Posterior vena cava (tissue), 2 donors: ENCODE results near the gene GSTCD. TPM values are rescaled to one million over a fixed set of nuclear protein-coding genes. Genes with fewer than 3 reads are reported as not detected.
"Not testable (repeated sequence)": the region's sequence is repeated elsewhere in the genome, so short reads cannot be mapped to it uniquely, and the experiment has no call there.

Experiments
- DNase-seq: peaks from one replicate; pipeline ENCODE4 v3.0.0-alpha.2; 2020; ENCODE audit warnings: low spot score
- intact Hi-C, 2 donors: fragments of 100-400 bp; cut with DNase I; formaldehyde crosslinking; loops; one replicate each; pipeline versions ENCODE4 v1.14.1 to v1.14.2; 2022 to 2023
- total RNA-seq, 2 donors: library from RNA; stranded (reverse); fragmentation: NEBNext Ultra II Directional; extraction: Animal tissue kit (Norgen Biotek cat#: 25700); gene quantifications; one replicate each; pipeline ENCODE4 v1.2.1, GENCODE V29; 2021
- donor health status: DM: yes; HTN: yes; CAD: no.
- donor health status: DM: yes; HTN: yes; CAD: no.

The GSTCD gene
- total RNA-seq, 2 donors from 2014 or later: 7.8 to 14.0 TPM

DNA sequence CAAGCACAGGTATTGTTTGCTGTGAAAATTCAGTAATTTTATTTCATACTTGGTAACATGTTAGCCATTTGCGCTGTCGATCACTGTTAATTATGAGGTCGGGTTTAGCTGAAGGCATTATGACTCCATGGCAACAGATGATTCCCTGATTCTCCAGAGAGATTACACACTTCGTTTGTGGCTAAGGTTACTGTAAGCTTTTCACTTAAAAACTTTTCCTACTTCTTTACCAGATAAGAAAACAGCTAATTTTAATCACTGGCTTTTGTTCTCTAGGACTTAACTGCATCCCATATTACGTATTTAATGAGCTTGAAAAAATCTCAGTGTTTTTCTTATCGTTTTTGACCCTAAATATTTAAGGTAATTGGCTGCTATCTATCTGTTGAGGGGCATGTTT lies 2.1 kb downstream of the GSTCD start:
- DNase-seq: no peak
- intact Hi-C loops: no loop called here

DNA sequence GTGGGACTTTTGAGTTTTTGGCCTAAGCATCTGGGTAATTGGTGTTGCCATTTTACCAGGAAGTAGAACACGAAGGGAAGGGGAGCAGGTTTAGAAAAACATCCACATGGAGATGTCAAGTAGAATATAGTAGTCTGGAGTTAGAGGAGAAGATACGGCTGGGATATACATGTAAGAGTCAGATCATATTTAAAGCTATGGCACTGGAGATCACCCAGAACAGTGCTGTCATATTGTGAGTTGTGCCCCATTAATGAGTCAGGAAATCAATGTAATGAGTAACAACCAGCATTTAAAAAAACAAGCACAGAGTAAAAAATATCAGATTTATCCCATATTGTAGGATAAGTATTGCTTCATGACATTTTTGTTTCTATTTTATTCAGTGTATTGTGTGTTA lies 4.2 kb downstream of the GSTCD start:
- intact Hi-C loops: no loop called here
- DNase-seq: no peak

DNA sequence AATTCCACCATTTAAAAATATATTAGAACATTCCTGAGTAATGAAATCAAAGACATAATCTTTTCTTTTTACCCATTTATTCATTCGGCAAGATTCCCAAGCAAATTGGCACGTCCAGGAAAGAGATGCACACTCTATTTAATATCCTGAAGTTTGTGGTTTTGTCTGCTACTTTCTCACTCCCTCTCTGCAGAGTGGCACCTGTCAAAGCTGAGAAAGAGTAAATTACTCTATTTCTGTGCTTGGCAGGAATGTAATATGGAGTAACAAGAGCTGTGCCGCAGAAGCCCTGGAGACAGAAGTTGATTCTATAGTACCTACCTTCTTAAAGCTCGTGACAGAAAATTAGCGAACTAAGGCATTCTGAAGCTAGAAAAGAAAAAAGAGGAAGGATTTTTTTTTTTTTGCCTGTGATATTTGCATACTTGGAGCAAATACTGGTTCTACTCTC lies 5.5 kb downstream of the GSTCD start:
- intact Hi-C loops: no loop called here
- DNase-seq: no peak

DNA sequence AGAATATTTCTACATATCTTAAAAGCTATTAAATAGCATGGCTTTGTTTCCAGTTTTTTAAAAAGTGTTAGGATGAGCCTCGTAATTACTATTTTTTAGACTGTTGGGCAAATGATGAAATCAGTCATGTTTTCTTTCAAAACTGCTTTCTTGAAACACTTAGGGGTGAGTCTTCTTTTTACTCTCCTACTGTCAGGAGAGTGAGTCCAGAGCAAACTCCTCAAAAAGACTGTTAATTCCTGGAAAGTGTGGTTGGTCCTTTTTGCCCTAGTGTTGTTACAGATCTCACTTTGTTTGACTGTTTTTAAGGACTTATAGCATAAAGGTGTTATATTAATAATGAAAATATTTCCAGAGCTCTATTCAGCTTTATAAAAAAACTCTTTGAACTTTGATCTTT lies 6.3 kb downstream of the GSTCD start:
- no peak for DNase-seq
- intact Hi-C loops: no loop called here

DNA sequence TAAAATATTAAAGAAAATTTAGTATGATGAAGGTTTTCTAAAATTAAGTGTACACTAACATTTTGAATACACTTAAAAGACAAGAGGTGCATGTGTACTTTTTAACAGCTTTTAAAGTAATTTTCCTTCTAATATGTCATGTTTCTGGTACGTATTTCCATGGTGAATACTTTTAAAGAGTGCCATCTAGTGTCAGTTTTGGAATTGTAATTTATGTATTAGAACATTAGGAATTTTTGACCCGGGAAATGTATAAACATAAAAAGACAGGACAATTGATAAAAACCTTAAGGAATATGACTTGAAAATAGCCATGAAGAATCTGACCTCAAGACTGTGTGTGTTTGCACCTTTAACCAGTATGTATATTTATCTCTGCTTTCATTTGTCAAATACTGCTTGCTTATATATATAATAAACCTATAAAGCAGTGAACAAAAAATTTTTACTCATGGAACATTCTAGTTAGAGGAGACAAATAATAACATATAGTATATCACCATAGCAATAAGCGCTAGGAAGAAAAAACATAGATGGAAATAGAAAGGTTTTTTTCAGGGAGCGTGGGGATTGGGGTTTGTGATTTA lies 7.2 kb downstream of the GSTCD start:
- intact Hi-C loops: no loop called here
- no peak for DNase-seq

DNA sequence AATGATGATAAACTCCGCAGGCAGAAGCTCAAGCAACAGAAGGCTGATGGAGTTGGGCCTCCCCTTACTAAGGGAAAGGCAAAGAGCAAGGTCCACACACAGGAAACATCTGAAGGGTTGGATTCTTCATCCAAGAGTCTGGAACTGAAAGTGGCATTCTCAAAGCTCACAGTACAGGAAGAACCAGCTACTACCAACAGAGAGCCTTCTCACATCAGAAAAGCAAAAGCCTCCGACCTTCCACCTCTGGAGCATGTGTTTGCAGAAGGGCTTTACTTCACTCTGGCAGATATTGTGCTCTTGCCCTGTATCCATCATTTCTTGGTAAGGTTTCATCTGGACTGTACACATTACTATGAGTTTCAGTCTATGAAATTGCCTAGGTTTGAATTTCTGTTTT lies 10.6 kb downstream of the GSTCD start:
- intact Hi-C loops: no loop called here
- no peak for DNase-seq

DNA sequence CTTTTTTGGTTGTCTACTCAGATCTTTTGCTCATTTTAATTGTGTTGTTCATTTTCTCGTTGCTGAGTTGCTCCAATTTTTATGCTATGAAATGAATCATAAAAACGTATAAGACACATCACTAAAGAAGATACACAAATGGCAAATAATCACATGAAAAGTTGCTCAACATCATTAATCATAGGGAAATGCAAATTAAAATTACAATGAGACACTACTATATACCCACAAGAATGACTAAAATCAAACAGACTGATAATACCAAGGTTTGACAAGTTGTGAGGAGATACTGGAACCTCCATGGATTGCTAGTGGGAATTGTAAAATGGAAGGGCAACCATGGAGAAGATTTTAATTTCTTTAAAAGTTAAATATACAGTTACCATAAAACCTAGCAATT lies 17.0 kb downstream of the GSTCD start:
- intact Hi-C loops: no loop called here
- DNase-seq: no peak

DNA sequence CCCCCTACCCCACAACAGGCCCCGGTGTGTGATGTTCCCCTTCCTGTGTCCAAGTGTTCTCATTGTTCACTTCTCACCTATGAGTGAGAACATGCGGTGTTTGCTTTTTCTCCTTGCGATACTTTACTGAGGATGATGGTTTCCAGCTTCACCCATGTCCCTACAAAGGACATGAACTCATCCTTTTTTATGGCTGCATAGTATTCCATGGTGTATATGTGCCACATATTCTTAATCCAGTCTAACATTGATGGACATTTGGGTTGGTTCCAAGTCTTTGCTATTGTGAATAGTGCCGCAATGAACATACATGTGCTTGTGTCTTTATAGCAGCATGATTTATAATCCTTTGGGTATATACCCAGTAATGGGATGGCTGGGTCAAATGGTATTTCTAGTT lies 21.3 kb downstream of the GSTCD start:
- intact Hi-C loops, DNase-seq: not testable (repeated sequence)

DNA sequence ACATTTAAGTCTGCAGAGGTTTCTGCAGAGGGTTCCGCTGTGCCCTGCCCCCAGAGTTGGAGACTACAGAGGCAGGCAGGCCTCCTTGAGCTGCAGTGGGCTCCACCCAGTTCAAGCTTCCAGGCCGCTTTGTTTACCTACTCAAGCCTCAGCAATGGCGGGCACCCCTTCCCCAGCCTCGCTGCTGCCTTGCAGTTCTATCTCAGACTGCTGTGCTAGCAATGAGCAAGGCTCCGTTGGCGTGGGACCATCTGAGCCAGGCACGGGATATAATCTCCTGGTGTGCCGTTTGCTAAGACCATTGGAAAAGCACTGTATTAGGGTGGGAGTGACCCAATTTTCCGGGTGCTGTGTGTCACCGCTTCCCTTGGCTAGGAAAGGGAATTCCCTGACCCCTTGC lies 26.6 kb downstream of the GSTCD start:
- intact Hi-C loops, DNase-seq: not testable (repeated sequence)

DNA sequence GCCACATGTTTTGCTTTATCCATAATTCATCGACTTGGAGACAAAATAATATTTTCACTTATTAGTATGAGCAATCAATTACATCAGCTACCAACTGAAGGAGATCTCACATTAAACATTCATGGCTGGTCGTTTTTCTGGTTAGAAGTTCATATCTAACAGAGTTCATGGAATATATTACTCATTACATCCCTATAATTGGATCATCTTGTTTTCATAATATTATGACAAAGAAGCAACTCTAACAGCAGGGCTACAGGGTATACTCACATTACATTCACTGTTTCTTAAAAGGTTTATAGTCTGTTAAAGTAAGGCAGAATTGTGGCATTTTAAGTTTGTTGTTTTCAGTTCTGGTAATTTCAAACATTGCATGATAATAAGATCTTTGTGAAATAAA lies 33.0 kb downstream of the GSTCD start:
- intact Hi-C loops: no loop called here
- no peak for DNase-seq

DNA sequence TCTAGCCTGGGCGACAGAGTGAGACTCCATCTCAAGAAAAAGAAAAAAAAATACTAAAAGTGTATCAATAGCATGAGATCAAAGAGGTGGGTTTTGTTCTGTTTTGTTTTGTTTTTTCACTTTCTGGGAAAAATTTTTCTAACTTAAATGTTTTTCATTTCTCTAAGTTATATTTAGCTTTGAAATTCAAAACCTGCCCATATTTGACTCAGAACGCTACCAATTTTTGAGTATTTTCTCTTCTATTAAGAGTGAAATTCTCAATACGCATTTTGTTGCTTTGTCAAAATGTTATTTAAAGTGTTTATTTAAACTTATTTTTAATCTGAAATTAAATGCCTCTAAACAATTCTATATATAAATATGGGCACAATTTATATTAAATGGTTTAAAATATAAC lies 39.6 kb downstream of the GSTCD start:
- intact Hi-C loops: no loop called here
- no peak for DNase-seq

DNA sequence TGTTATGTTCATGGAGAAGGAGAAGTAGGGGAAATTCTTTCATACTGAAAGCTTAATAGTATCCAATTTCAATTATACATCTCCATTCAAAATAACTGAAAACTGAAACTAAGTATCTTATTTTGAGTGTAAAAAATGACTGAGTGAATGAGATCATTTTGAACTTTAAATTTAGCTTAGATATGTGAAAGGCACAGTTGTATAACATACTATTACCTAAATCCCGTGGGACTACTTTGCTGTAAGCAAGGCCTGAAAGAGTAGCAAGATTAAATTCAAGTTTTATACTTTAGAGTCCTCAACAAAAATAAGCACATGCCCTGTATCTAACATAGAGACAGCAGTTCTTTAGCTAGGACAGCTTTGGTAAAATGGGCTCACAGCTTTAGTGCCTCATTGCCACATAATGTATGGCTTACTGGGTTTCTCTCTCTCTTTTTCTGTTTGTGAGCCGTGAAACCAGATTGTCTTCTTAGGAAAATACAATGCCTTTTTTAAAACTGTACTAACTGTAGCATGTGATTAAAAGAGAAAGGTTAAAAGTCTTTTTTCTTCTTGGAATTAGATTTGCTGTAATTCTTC lies 43.2 kb downstream of the GSTCD start:
- intact Hi-C loops: loop anchor here in 1 of 2 donors (5.0 kb wide), 1 partner anchor 645 kb away; no protein-coding TSS in a partner anchor
- no peak for DNase-seq

DNA sequence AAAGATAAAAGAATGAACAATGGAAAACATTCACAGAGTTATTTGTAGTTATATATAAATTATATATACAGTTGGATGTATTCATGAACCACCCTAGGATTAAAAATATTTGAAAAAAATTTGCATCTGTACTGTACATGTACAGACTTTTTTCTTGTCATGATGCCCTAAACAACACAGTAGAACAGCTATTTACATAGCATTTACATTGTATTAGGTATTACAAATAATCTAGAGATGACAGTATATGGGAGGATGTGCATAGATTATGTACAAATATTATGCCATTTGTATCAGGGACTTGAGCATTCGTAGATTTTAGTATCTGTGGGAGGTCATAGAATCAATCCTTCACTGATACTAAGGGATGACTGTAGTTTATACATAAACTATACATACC lies 44.8 kb downstream of the GSTCD start:
- intact Hi-C loops: loop anchor here in 1 of 2 donors (5.0 kb wide), 1 partner anchor 644 kb away; no protein-coding TSS in a partner anchor

DNA sequence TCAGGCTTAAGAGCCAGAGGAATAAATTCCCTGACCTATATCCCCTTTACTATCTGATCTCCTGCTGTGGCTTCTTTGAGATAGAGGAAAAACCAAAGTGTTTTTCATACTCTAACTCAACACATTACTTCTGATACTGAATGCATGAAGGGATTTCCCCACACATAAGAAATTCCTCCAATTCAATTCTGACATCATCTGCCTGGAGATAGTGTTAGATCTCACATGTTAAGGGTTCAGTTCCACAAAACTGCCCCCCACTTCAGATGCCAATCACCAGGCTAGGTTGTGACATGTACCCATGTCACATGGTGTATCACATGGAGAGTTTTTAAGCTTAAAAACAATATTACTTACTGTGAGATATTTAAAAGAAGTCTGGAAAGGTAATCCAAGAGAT lies 46.8 kb downstream of the GSTCD start:
- intact Hi-C loops: no loop called here

More for the DNA sequence above, 44.8 kb downstream of the GSTCD start:
- DNase-seq: no peak

DNA sequence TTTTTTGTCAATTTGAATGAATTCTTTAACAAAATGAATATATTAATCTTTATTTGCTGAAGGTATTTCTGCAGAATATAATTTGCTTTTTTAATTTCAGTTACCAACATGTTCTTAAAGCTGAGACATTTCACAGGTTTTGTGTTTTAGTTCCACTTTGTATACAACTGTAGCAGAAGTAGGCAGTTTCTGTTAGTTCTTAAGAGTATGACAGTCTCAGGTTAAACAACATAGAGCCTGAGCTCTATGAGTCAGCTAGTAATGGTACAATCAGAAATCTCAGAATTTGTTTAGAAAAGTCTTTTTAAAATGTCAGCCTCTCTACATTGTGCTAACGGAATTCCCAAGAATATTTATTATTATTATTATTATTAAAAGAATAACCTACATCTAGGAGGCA lies 50.4 kb downstream of the GSTCD start:
- no peak for DNase-seq
- intact Hi-C loops: no loop called here

More for the DNA sequence above, 46.8 kb downstream of the GSTCD start:
- DNase-seq: no peak

DNA sequence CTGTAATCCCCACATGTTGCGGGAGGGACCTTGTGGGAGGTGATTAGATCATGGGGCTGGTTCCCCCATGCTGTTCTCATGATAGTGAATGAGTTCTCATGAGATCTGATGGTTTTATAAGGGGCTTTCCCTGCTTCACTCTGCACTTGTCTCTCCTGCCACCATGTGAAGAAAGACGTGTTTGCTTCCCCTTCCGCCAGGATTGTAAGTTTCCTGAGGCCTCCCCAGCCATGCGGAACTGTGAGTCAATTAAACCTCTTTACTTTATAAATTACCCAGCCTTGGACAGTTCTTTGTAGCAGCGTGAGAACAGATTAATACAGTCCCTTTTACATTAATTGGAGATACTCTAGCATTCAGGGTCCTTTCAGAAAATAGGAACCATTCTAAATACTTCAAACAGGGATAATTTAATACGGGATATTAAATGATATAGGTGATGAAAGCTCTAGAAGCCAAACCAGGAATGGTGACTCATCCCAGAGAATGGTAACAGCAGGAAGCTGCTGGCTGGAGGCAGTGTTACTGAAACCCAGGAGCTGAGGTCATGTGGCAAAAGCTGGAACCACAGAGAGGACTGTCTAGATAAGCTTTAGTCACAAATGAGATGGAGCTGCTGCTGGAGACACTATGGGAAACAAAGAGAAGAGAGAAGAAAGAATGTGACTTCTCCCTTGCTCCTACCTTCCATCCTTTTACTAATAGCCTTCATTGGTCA lies 57.3 kb downstream of the GSTCD start:
- intact Hi-C loops: no loop called here

DNA sequence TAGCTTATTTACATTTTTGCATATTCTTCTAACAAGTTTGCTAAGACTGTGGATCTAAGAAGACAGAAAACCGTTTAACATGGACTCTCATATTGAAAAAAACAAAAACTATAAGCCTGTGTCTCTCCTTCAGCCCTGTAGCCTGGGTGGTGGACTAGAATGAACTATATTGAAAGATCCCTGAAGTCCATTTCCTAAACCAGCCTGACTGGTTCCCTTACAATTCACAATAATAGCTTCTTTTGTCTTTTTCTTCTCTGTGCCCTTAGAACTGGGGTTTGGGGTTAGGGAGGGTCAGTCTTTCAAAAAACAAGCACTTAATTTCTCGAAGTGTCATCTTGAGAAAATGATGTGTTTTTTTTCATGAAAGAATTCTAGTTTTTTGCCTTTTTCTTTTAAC lies 59.0 kb downstream of the GSTCD start:
- DNase-seq: no peak
- intact Hi-C loops: no loop called here

More for the DNA sequence above, 57.3 kb downstream of the GSTCD start:
- DNase-seq: no peak

DNA sequence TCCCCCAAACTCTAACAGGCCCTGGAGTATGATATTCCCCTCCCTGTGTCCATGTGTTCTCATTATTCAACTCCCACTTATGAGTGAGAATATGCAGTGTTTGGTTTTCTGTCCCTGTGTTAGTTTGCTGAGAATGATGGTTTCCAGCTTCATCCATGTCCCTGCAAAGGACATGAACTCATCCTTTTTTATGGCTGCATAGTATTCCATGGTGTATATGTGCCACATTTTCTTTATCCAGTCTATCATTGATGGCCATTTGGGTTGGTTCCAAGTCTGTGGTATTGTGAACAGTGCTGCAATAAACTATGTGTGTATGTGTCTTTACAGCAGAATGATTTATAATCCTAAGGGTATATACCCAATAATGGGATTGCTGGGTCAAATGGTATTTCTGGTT lies 61.9 kb downstream of the GSTCD start:
- intact Hi-C loops, DNase-seq: not testable (repeated sequence)

DNA sequence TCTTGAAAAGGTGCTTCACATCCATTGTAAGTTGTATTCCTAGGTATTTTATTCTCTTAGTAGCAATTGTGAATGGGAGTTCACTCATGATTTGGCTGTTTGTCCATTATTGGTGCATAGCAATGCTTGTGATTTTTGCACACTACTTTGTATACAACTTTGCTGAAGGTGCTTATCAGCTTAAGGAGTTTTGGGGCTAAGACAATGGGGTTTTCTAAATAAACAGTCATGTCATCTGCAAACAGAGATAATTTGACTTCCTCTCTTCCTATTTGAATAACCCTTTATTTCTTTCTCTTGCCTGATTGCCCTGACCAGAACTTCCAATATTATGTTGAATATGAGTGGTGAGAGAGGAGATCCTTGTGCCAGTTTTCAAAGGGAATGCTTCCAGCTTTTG lies 63.5 kb downstream of the GSTCD start:
- DNase-seq, intact Hi-C loops: not testable (repeated sequence)

DNA sequence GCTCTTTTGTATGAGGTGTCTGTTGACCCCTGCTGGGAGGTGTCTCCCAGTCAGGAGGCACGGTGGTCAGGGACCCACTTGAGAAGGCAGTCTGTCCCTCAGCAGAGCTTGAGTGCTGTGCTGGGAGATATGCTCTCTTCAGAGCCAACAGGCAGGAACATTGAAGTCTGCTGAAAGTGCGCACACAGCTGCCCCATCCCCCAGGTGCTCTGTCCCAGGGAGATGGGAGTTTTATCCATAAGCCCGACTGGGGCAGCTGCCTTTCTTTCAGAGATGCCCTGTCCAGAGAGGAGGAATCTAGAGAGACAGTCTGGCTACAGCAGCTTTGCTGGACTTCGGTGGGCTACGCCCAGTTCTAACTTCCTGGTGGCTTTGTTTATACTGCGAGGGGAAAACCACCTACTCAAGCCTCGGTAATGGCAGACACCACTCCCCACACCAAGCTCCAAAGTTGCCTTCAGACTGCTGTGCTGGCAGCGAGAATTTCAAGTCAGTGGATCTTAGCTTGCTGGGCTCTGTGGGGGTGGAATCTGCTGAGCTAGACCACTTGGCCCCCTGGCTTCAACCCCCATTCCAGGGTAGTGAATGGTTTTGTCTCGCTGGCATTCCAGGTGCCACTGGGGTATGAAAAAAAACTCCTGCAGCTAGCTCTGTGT lies 67.3 kb downstream of the GSTCD start:
- intact Hi-C loops: not testable (repeated sequence)

More for the DNA sequence above, 67.3 kb downstream of the GSTCD start:
- DNase-seq: not testable (repeated sequence)
